Right lobe of liver (tissue), 6 donors: ENCODE measurements around the gene ASB2. TPM values are rescaled to one million over a fixed set of nuclear protein-coding genes. Genes with fewer than 3 reads are reported as not detected.
A peak's percentile ranks its signal among the peaks of the same experiment; 100 is the strongest.

Experiments used
- ATAC-seq, 4 donors: fragments of 200-7000 bp; cut with Tn5 transposase; one replicate each; pipeline ENCODE4 v1.9.1; 2020; ENCODE audit warnings: mild to moderate bottlenecking in 4 of 4, moderate library complexity in 4 of 4
- DNase-seq, 3 donors: peaks; one replicate each; pipeline ENCODE4 v3.0.0-alpha.2; 2020
- H3K27ac ChIP-seq, 3 donors: fragments of 200-600 bp; one replicate each; pipeline ENCODE4 v1.8.0; 2022
- H3K27me3 ChIP-seq, 2 donors: fragments of 200-600 bp; one replicate each; pipeline ENCODE4 v1.8.0; 2022
- H3K36me3 ChIP-seq, 4 donors: fragments of 200-600 bp; sonication (generic) in 1 of 4; one replicate each; pipeline versions ENCODE4 v1.5.1 to v1.8.0; 2017 to 2022; ENCODE audit warnings: control low read depth in 1 of 4
- H3K4me1 ChIP-seq, 4 donors: fragments of 200-600 bp; sonication (generic) in 1 of 4; one replicate each; pipeline versions ENCODE4 v1.5.1 to v1.8.0; 2017 to 2022; ENCODE audit warnings: control low read depth in 1 of 4
- H3K4me3 ChIP-seq, 3 donors: fragments of 200-600 bp; one replicate each; pipeline ENCODE4 v1.8.0; 2022
- H3K9me3 ChIP-seq, 4 donors: fragments of 200-600 bp; sonication (generic) in 1 of 4; one replicate each; pipeline versions ENCODE4 v1.5.1 to v1.8.0; 2017 to 2022; ENCODE audit warnings: control low read depth in 1 of 4
- POLR2A ChIP-seq: fragments of 450-650 bp; IDR thresholded peaks from one replicate; pipeline ENCODE4 v1.6.1; 2017; ENCODE audit warnings: antibody characterized with exemption, mild to moderate bottlenecking
- WGBS: methylation state at CpG from one replicate; pipeline ENCODE4 v1.1.6; 2018; ENCODE audit warnings: low coverage, low lambda C conversion rate; ENCODE audit not compliant: insufficient coverage; ENCODE audit errors: missing lambda C conversion rate; 5-methylcytosine and 5-hydroxymethylcytosine counted together
- intact Hi-C, 2 donors: fragments of 100-400 bp; cut with DNase I; formaldehyde crosslinking; loops; one replicate each; pipeline versions ENCODE4 v1.11.2 to v1.14.1; 2022
- total RNA-seq, 6 experiments: library from RNA; depleted of rRNA in 2 of 6; stranded (reverse); fragments of >200 nt in 2 of 6; fragmentation: NEBNext Ultra II Directional in 3 of 6; extraction: Animal tissue kit (Norgen Biotek cat#: 25700) in 3 of 6; gene quantifications; one replicate each; pipeline versions ENCODE4 v1.1.0 to v1.2.4, GENCODE V29; 2016 to 2023
- TF ChIP-seq, protein P1 (sequence below), 4 donors: fragments of 200-600 bp in 3 of 4; fragments of 450-650 bp in 1 of 4; IDR thresholded peaks; one replicate each; pipeline versions ENCODE4 v1.5.1 to v1.8.0; 2016 to 2022; ENCODE audit warnings: antibody characterized with exemption in 4 of 4, mild to moderate bottlenecking in 2 of 4
- donor health status: DM: no; HTN: yes; CAD: no.
- donor health status: DM: no; HTN: no; CAD: no.
- donor health status: DM: no; HTN: no; CAD: no.
- donor health status: DM: no; HTN: yes; CAD: no.
- donor health status: DM: no; HTN: yes; CAD: no.

ASB2 gene
- total RNA-seq, 6 experiments from 2014 or later, result 0.20 to 0.59 (median 0.28) TPM

DNA sequence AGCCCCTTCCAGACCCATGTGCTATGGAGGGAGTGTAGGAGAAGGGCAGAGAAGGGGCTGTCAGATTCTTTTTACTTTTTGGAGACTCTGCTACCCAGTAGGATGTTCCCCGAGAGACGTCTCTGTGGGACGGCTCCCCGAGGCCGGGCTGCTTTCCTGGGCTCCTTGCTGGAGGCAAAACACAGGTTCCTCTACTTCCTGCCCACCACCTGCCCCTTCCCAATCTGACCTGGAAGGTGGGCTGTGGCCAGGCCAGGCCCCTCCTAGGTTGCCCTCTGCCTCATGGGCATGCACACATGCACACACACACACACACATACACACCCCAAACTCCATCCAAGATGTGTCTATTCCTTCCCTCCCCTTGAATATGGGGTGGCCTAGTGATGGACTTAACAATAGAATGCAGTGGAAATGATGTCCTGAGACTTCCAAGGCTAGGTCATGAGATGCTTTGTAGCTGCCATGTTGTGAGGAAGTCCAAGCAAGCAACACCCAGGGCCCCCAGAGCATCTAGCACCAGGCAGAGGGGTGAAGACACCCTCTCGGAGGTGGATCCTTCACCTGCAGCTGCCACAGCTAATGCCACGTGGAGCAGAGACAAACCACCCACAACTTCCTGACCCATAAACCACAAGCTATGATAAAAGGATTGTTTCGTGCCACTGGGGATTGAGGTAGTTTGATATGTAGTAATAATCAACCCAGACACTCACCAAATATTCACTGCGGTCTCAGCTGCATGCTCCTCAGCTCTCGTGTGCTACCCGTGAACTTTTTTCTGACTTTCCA lies 1.6 kb upstream of the ASB2 start:
- Histone ChIP-seq H3K9me3 (no peaks in the 10 kb centered on the region), H3K27me3 (no peaks in the 10 kb centered on the region), H3K36me3 (no peaks in the 10 kb centered on the region), H3K27ac (no peak overlapping the region), H3K4me1 (no peaks in the 10 kb centered on the region), H3K4me3 (no peak overlapping the region)
- TF ChIP-seq POLR2A, result no peak
- TF ChIP-seq, protein P1, sequence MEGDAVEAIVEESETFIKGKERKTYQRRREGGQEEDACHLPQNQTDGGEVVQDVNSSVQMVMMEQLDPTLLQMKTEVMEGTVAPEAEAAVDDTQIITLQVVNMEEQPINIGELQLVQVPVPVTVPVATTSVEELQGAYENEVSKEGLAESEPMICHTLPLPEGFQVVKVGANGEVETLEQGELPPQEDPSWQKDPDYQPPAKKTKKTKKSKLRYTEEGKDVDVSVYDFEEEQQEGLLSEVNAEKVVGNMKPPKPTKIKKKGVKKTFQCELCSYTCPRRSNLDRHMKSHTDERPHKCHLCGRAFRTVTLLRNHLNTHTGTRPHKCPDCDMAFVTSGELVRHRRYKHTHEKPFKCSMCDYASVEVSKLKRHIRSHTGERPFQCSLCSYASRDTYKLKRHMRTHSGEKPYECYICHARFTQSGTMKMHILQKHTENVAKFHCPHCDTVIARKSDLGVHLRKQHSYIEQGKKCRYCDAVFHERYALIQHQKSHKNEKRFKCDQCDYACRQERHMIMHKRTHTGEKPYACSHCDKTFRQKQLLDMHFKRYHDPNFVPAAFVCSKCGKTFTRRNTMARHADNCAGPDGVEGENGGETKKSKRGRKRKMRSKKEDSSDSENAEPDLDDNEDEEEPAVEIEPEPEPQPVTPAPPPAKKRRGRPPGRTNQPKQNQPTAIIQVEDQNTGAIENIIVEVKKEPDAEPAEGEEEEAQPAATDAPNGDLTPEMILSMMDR (IDR thresholded peaks at IDR 0.05), result no peak
- ATAC-seq (peak in 2 of 4 donors; percentile 14 to 51), DNase-seq (no peak)
- intact Hi-C loops, result no loop called here
- 68% methylated on average over 5 of the region's 11 CpGs for WGBS

DNA sequence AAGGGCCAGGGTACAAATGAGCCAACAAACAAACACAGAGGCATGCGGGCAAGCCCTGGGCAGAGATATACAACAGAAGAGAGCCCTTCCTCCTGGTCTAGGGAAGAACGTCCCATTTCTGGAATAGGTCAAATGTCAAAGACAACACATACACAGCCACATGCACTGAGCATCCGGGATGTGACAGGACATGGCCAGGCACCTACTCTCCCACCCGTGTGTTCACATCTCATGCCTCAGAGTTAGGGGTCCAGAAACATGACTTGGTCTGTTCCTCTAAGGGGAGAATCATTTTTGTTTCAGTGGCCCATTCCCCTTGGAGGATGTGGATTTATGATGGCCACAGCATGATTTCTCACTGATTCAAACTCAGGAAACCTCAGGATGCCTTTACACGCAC lies 801 bp upstream of the ASB2 start:
- WGBS, result 60% methylated on average over 1 of the region's 5 CpGs
- Histone ChIP-seq H3K4me1 (no peaks in the 10 kb centered on the region), H3K4me3 (no peak overlapping the region), H3K27me3 (no peaks in the 10 kb centered on the region), H3K27ac (no peak overlapping the region), H3K9me3 (no peaks in the 10 kb centered on the region), H3K36me3 (no peaks in the 10 kb centered on the region)
- DNase-seq, result no peak
- no peak for ATAC-seq
- intact Hi-C loops, result no loop called here
- TF ChIP-seq, protein P1 (IDR thresholded peaks at IDR 0.05), result no peak
- TF ChIP-seq POLR2A, result no peak

DNA sequence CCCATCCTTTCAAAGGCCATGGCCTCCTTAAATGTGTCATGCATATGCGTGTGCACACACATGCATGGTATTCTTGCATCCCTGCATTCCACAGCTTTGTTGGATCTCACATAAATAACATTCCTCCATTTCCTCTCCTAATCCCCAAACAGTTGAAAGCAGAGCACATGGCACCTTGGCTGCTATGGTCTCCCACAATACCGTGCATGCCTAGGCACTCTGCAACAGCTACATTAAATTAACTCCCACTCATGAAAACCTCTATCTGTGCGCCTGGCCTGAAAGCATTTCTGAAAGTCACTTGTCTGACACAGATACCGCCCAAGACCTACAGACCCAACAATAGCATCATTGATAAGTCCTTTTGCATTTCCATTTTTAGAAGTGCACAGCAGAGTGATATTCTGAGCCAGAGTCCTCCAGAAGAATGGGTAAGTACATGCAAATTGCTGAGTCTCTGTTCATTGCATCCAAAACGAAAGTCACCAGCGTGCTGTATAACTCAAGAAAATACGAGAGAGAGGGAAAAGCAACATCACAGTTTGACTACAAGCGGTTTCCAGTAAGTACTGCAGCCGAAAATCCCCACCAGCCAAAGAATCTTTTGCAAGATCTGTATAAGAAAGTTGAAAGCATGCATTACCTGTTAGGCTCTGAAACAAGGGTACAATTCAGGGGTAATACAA lies 436 bp downstream of the ASB2 start:
- no peak for TF ChIP-seq POLR2A
- TF ChIP-seq, protein P1 (IDR thresholded peaks at IDR 0.05), result no peak
- ATAC-seq (no peak), DNase-seq (no peak)
- no peaks in the 10 kb centered on the region for H3K4me1 ChIP-seq
- H3K36me3 ChIP-seq, result no peaks in the 10 kb centered on the region
- H3K27me3 ChIP-seq, result no peaks in the 10 kb centered on the region
- H3K4me3 ChIP-seq, result no peak overlapping the region
- intact Hi-C loops, result no loop called here
- WGBS, result 51% methylated on average over 9 of the region's 9 CpGs
- no peaks in the 10 kb centered on the region for H3K9me3 ChIP-seq
- H3K27ac ChIP-seq, result no peak overlapping the region

DNA sequence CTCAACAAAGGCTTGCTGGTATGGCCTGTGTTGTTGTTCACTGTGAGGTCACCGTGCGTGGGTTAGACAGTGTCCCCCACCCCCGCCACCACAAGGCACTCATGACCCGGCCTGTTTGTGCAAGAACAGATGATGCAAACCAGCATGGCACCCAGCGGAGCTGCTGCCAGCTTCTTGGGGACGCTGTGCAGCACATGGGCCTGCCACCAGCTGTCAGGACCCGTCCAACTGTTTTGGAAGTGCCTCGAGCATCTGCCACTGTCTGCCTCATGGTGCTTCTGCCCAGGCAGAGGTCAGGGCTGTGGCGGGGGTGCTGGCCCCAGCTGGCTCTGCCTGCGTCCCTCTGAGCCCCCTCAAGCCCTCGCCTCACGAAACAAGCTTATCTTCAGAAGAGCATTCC lies 1.5 kb downstream of the ASB2 start:
- Histone ChIP-seq H3K4me3 (no peak overlapping the region), H3K4me1 (no peaks in the 10 kb centered on the region), H3K9me3 (no peaks in the 10 kb centered on the region), H3K27ac (no peak overlapping the region), H3K36me3 (no peaks in the 10 kb centered on the region), H3K27me3 (no peaks in the 10 kb centered on the region)
- intact Hi-C loops, result no loop called here
- ATAC-seq (no peak), DNase-seq (peak in 1 of 3 donors; percentile 31)
- TF ChIP-seq, protein P1 (IDR thresholded peaks at IDR 0.05), result no peak
- no peak for TF ChIP-seq POLR2A
- WGBS, result no CpG with 5 or more reads among the region's 12 CpGs
